Right renal cortex interstitium (tissue), 3 donors: ENCODE measurements around the gene COL21A1. TPM values are rescaled to one million over a fixed set of nuclear protein-coding genes. Genes with fewer than 3 reads are reported as not detected.
"Not testable (repeated sequence)": the region's sequence is repeated elsewhere in the genome, so short reads cannot be mapped to it uniquely, and the experiment has no call there.

Experiments used
- DNase-seq, 3 donors: peaks; one replicate each; pipeline ENCODE4 v3.0.0-alpha.2; 2013; ENCODE audit warnings: low read depth in 3 of 3, low spot score in 2 of 3
- polyA plus RNA-seq, 3 donors: library from polyadenylated mRNA; unstranded; fragments of 120-200 nt; gene quantifications; one replicate each; pipeline ENCODE4 v1.2.1, GENCODE V29; 2013; ENCODE audit not compliant: insufficient read length in 3 of 3

Gene COL21A1
- polyA plus RNA-seq, 3 donors: 111 to 143 (median 139) TPM

DNA sequence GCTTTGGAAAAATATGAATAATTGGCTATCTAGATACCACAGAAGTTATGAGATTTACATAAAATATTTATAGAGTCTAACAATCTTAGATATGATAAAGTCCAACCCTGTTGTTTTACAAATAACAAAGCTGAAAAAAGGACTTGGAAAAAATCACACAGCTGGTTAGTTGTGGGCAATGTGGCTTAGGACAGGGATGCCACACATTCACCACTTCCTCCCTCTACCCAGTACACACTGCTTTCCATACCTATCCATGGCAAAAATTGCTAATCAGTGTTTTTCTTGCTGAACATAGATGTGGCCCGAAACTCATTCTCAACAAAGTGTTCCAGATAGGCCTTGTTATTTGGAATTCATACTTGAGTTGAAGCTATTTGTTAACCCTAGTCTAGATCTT is 224.7 kb downstream of the COL21A1 start:
- no peak for DNase-seq

- no peak for DNase-seq
Measured at GRCh38 chr6:56021943-56022342, 225.4 kb downstream of the COL21A1 start.

DNA sequence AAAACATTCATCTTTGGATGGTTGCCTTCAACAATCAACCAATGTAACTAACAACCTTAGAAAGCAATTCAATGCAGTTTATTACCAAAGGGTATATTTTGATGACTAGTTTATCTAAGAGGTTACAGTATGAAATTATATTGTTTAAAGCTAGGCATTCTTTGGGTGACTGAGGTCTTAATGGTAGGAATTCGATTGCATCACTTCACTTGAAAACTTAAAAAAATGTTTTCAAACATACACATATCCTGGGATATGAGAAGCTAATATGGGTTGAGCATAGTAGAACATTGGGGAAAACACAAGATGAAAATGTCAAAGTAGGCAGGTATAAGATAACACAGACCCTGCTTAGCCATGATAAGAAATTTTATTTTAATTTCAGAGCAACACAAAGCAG is 227.4 kb downstream of the COL21A1 start:
- no peak for DNase-seq

GRCh38 chr6:56017198-56017597 is 230.2 kb downstream of the COL21A1 start:
- DNase-seq: no peak

DNA sequence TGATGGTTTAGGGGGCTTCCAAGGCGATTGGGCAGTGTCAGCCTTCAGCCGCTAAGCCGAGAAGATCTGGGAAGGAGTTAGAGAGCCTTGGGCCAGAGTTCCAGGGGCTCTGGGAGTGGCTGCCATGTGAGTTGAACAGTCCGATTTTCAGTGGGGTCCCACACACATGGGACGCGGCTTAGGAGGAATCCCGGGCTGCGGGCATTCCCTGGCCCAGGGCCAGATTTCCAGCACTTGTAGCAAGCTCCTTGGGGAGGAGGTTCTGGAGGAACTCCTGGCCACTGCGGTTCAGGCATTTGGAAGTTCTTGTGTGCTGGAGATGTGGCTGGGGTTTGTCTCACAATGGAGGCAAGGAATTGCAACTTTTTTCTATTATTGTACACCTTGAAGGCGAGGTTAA is 233.3 kb downstream of the COL21A1 start:
- not testable (repeated sequence) for DNase-seq

GRCh38 chr6:56009636-56010035 is 237.7 kb downstream of the COL21A1 start:
- DNase-seq: no peak
